ENCODE data around the gene RNF217. TPM values are rescaled to one million over a fixed set of nuclear protein-coding genes. Genes with fewer than 3 reads are reported as not detected.
"Not testable (repeated sequence)": the region's sequence is repeated elsewhere in the genome, so short reads cannot be mapped to it uniquely, and the experiment has no call there.

Gene RNF217
- total RNA-seq, 2 donors from 2014 or later = 24.0 to 28.1 TPM

- H3K36me3 ChIP-seq (ENCODE audit: control insufficient read depth, insufficient read depth, low read length) = no peaks in the 10 kb centered on the region
- no peaks in the 10 kb centered on the region for H3K9me3 ChIP-seq (ENCODE audit: control insufficient read depth, low read length)
- Mint-ChIP-seq H3K9me3 (peaks cover 22% of the 10 kb centered on the region), H3K27ac (no peak overlapping the region), H3K36me3 (ENCODE audit: low read depth) (peaks cover 26% of the 10 kb centered on the region), H3K27me3 (ENCODE audit: insufficient read depth) (no peaks in the 10 kb centered on the region), H3K4me3 (no peak overlapping the region), H3K4me1 (peaks cover 3% of the 10 kb centered on the region)
- no peak overlapping the region for H3K9ac ChIP-seq (ENCODE audit: extremely low read depth, low read length, poor library complexity, severe bottlenecking)
- H3K4me1 ChIP-seq (ENCODE audit: control insufficient read depth, insufficient read depth, low read length) = no peaks in the 10 kb centered on the region
- H3K27me3 ChIP-seq (ENCODE audit: control insufficient read depth, insufficient read depth, low read length, poor library complexity, severe bottlenecking) = no peaks in the 10 kb centered on the region
- no peak for TF ChIP-seq CTCF (conservative IDR thresholded peaks at IDR 0.05)
- no peak for DNase-seq
- H3K4me3 ChIP-seq (ENCODE audit: low read length) = no peak overlapping the region
- H3K27ac ChIP-seq (ENCODE audit: low read depth, low read length) = no peak overlapping the region
- 77 to 83% methylated on average over 1 to 3 of the region's 3 CpGs for WGBS, 2 experiments (ENCODE audit: insufficient coverage in 1 of 2, insufficient read length in 1 of 2)
Observed at GRCh38 chr6:125027287-125027686, 65.0 kb downstream of the RNF217 start.

GRCh38 chr6:125030969-125031368 lies 68.7 kb downstream of the RNF217 start:
- Mint-ChIP-seq H3K27ac (no peak overlapping the region), H3K36me3 (ENCODE audit: low read depth) (peaks cover 26% of the 10 kb centered on the region), H3K4me3 (no peak overlapping the region), H3K9me3 (peaks cover 23% of the 10 kb centered on the region), H3K4me1 (peaks cover 3% of the 10 kb centered on the region), H3K27me3 (ENCODE audit: insufficient read depth) (no peaks in the 10 kb centered on the region)
- WGBS, 2 experiments (ENCODE audit: insufficient coverage in 1 of 2, insufficient read length in 1 of 2) = 70 to 92% methylated on average over 2 to 6 of the region's 6 CpGs
- TF ChIP-seq CTCF (conservative IDR thresholded peaks at IDR 0.05) = no peak
- Histone ChIP-seq H3K9ac (ENCODE audit: extremely low read depth, low read length, poor library complexity, severe bottlenecking) (no peak overlapping the region), H3K36me3 (ENCODE audit: control insufficient read depth, insufficient read depth, low read length) (no peaks in the 10 kb centered on the region), H3K27ac (ENCODE audit: low read depth, low read length) (no peak overlapping the region), H3K4me3 (ENCODE audit: low read length) (no peak overlapping the region), H3K4me1 (ENCODE audit: control insufficient read depth, insufficient read depth, low read length) (no peaks in the 10 kb centered on the region), H3K27me3 (ENCODE audit: control insufficient read depth, insufficient read depth, low read length, poor library complexity, severe bottlenecking) (no peaks in the 10 kb centered on the region), H3K9me3 (ENCODE audit: control insufficient read depth, low read length) (no peaks in the 10 kb centered on the region)
- no peak for DNase-seq

- no peak for TF ChIP-seq CTCF (conservative IDR thresholded peaks at IDR 0.05)
- Mint-ChIP-seq H3K4me3 (no peak overlapping the region), H3K27ac (no peak overlapping the region)
Observed at GRCh38 chr6:125031385-125031784, 69.1 kb downstream of the RNF217 start.

GRCh38 chr6:125034929-125035328 lies 72.7 kb downstream of the RNF217 start:
- H3K27me3 Mint-ChIP-seq (ENCODE audit: insufficient read depth) = not testable (repeated sequence)

More at GRCh38 chr6:125031385-125031784, 69.1 kb downstream of the RNF217 start:
- Mint-ChIP-seq H3K9me3 (peaks cover 25% of the 10 kb centered on the region), H3K36me3 (ENCODE audit: low read depth) (peaks cover 26% of the 10 kb centered on the region), H3K27me3 (ENCODE audit: insufficient read depth) (no peaks in the 10 kb centered on the region), H3K4me1 (peaks cover 3% of the 10 kb centered on the region)
- WGBS, 2 experiments (ENCODE audit: insufficient coverage in 1 of 2, insufficient read length in 1 of 2) = 100% methylated on average over 1 of the region's 1 CpG
- H3K27me3 ChIP-seq (ENCODE audit: control insufficient read depth, insufficient read depth, low read length, poor library complexity, severe bottlenecking) = no peaks in the 10 kb centered on the region
- no peaks in the 10 kb centered on the region for H3K36me3 ChIP-seq (ENCODE audit: control insufficient read depth, insufficient read depth, low read length)
- no peaks in the 10 kb centered on the region for H3K4me1 ChIP-seq (ENCODE audit: control insufficient read depth, insufficient read depth, low read length)
- no peak overlapping the region for H3K4me3 ChIP-seq (ENCODE audit: low read length)
- DNase-seq = no peak
- no peak overlapping the region for H3K27ac ChIP-seq (ENCODE audit: low read depth, low read length)
- H3K9ac ChIP-seq (ENCODE audit: extremely low read depth, low read length, poor library complexity, severe bottlenecking) = no peak overlapping the region
- no peaks in the 10 kb centered on the region for H3K9me3 ChIP-seq (ENCODE audit: control insufficient read depth, low read length)

GRCh38 chr6:125036486-125036885 lies 74.2 kb downstream of the RNF217 start:
- not testable (repeated sequence) for H3K9me3 ChIP-seq (ENCODE audit: control insufficient read depth, low read length); H3K27me3 ChIP-seq (ENCODE audit: control insufficient read depth, insufficient read depth, low read length, poor library complexity, severe bottlenecking); DNase-seq; H3K4me3 ChIP-seq (ENCODE audit: low read length); H3K36me3 Mint-ChIP-seq (ENCODE audit: low read depth); H3K27ac Mint-ChIP-seq; H3K9ac ChIP-seq (ENCODE audit: extremely low read depth, low read length, poor library complexity, severe bottlenecking); H3K36me3 ChIP-seq (ENCODE audit: control insufficient read depth, insufficient read depth, low read length); H3K4me1 ChIP-seq (ENCODE audit: control insufficient read depth, insufficient read depth, low read length); H3K4me1 Mint-ChIP-seq; H3K4me3 Mint-ChIP-seq; H3K27me3 Mint-ChIP-seq (ENCODE audit: insufficient read depth); H3K27ac ChIP-seq (ENCODE audit: low read depth, low read length)
- H3K9me3 Mint-ChIP-seq = peaks cover 10% of the 10 kb centered on the region
- 89 to 100% methylated on average over 2 to 3 of the region's 4 CpGs for WGBS, 2 experiments (ENCODE audit: insufficient coverage in 1 of 2, insufficient read length in 1 of 2)

More at GRCh38 chr6:125034929-125035328, 72.7 kb downstream of the RNF217 start:
- peaks cover 23% of the 10 kb centered on the region for H3K36me3 Mint-ChIP-seq (ENCODE audit: low read depth)
- not testable (repeated sequence) for DNase-seq; H3K4me1 ChIP-seq (ENCODE audit: control insufficient read depth, insufficient read depth, low read length); H3K9me3 ChIP-seq (ENCODE audit: control insufficient read depth, low read length); H3K27me3 ChIP-seq (ENCODE audit: control insufficient read depth, insufficient read depth, low read length, poor library complexity, severe bottlenecking); H3K27ac ChIP-seq (ENCODE audit: low read depth, low read length); H3K36me3 ChIP-seq (ENCODE audit: control insufficient read depth, insufficient read depth, low read length); H3K4me3 ChIP-seq (ENCODE audit: low read length); H3K4me1 Mint-ChIP-seq; H3K27ac Mint-ChIP-seq; H3K9ac ChIP-seq (ENCODE audit: extremely low read depth, low read length, poor library complexity, severe bottlenecking); H3K4me3 Mint-ChIP-seq
- H3K9me3 Mint-ChIP-seq = peaks cover 25% of the 10 kb centered on the region
